Measurements from ENCODE around the gene IFITM10.

The IFITM10 gene

GRCh38 chr11:1750481-1750839 is at the start of gene IFITM10:
IFITM10 (minus strand) TSS chr11:1750595; CDS start chr11:1750442, 153 bp downstream.
- DNase-seq = no peak

- DNase-seq = no peak
These were observed 47.2 kb upstream of the IFITM10 start for GRCh38 chr11:1797391-1798125.

DNA sequence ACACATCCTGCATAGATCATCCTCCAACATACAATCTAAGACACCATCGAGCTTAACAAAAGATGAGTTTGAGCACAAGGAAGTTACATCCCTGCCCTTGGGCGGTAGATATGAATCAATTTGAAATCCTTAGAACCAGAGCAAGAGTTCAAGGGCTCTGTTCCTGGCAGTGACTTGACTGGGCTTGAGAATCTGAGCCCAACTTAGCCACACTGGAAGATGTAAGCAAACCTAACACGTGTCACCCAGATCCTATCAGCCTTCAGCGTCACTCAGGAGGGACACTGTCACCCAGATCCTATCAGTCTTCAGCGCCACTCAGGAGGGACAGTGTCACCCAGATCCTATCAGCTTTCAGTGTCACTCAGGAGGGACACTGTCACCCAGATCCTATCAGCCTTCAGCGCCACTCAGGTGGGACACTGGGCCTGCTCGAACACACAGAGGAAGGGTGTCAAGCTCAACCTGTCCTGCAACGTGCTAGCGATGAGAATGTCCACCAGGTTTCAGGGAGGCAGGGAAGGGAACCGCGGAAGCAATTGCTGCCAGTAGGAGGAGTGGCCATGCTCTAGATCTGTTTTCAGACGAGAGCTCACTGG is 46.1 kb upstream of the IFITM10 start:
- DNase-seq = no peak

GRCh38 chr11:1793081-1793480 is 42.7 kb upstream of the IFITM10 start:
- no peak for DNase-seq

- DNase-seq = no peak
These were observed 42.1 kb upstream of the IFITM10 start for GRCh38 chr11:1792461-1792860.

DNA sequence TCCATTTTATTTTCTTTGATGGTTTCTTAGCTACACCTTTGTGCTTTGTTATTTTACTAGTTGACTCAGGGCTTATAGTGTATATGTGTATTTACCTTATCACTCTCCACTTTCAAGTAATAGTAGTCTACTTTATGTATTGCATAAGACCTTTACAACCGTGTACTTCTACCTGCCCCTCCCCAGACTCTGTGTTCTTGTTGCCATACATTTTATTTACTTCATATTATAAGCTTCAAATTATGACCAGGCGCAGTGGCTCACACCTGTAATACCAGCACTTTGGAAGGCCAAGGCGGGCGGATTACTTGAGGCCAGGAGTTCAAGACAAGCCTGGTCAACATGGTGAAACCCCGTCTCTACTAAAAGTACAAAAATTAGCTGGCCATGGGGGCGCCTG is 41.5 kb upstream of the IFITM10 start:
- no peak for DNase-seq

- no peak for DNase-seq
These were observed 36.1 kb upstream of the IFITM10 start for GRCh38 chr11:1786466-1786865.

- no peak for DNase-seq
These were observed 35.5 kb upstream of the IFITM10 start for GRCh38 chr11:1785749-1786413.

DNA sequence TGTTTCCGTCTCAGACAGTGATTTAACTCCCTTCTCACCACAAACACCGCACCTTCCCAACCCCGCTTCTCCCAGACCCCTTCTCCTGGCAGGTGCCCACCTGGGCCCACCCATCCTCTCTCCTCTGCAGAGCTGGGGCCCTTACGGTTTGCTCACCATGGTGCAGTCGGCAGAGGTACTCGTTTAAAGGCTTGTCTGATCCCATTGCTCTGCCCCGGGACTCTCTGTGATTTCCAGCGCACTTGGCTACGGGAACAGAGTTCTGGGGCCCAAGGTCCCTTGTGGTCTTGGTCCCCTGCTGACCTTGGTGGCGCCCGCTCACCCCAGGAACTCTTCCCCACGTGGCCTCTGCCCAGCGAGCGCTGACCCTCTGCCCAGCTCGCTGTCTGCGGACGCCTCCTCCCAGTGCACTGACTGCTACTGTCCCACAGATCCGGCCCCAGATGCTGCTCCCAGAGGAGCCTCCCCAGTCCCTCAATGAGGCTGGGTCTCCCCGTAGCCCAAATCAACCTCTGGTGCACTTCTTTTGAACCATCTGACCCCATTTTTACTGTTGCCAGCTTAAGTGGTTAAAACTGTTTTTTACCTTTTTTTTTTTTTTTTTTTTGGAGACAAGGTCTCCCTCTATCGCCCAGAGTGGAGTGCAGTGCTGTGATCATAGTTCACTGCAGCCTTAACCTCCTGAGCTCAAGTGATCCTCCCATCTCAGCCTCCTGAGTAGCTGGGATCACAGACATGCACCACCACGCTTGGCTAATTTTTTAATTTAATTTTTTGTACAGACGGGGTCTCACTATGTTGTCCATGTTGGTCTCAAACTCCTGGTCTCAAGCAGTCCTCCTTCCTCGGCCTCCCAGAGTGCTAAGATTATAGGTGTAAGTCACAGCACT is 34.6 kb upstream of the IFITM10 start:
- DNase-seq = no peak

- no peak for DNase-seq
These were observed 33.5 kb upstream of the IFITM10 start for GRCh38 chr11:1783725-1784529.

GRCh38 chr11:1782831-1783724 is 32.7 kb upstream of the IFITM10 start:
- peak; percentile 60 to 78 for DNase-seq

GRCh38 chr11:1782031-1782590 is 31.7 kb upstream of the IFITM10 start:
- DNase-seq = peak; percentile 46 to 54

DNA sequence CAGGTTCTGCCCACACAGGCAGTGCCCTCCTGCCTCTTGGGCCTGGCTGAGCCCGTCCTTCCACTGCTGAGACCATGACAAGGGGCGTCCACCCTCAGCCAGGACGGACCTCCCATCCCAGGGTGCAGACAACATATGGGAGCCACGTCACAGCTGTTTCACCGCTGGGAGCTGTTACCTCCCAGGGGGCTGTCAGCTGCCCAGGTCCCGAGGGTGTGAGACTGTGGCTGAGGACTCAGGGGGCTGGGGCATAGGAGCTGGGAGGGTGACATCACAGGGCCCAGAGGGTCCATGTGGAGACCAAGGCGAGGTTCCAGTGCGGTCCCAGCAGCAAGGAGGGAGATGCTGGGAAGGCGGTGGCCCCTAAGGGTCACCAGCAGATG is 31.2 kb upstream of the IFITM10 start:
- DNase-seq = no peak

DNA sequence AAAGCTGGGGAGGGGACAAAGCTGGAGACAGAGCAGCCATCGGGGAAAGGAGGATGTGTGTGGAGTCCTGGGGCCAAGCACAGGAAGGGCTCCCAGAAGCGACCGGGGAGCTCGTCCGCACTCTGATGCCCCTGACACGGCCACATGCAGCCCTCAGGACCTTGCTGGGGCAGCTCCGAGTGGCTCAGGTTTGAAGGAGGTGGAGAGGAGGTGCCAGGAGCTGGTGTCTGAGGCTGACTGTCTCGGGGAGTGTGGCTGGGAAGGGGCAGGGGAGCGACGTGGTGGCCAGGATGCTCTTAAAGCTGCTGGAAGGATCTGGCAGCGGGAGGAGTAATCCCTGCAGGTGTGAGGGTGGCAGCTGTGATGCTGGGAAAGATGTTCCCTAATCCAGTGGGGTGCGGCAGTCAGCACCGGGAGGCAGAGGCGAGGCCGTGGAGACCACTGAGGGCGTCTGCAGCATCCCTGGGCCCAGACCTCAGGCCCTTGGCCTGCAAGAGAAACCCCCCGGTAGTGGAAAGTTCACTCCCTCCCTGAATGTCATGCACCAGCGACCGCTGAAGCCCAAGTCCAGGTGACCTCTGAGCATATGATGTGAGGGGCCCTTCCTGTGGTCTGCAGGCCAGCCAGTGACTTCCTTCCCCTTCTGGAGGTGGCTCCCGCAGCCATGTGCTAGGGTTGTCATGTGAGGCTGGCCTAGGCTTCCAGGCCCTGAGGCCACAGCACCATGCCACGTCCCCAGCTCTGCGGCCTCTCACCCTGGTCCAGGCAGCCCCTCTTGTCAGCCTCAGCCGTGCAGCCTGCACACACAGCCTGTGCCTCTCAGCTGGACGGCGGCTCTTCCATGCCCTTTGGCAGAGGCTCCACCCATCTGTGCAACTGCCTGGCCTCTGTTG is 30.6 kb upstream of the IFITM10 start:
- DNase-seq = peak; percentile 88 to 93

DNA sequence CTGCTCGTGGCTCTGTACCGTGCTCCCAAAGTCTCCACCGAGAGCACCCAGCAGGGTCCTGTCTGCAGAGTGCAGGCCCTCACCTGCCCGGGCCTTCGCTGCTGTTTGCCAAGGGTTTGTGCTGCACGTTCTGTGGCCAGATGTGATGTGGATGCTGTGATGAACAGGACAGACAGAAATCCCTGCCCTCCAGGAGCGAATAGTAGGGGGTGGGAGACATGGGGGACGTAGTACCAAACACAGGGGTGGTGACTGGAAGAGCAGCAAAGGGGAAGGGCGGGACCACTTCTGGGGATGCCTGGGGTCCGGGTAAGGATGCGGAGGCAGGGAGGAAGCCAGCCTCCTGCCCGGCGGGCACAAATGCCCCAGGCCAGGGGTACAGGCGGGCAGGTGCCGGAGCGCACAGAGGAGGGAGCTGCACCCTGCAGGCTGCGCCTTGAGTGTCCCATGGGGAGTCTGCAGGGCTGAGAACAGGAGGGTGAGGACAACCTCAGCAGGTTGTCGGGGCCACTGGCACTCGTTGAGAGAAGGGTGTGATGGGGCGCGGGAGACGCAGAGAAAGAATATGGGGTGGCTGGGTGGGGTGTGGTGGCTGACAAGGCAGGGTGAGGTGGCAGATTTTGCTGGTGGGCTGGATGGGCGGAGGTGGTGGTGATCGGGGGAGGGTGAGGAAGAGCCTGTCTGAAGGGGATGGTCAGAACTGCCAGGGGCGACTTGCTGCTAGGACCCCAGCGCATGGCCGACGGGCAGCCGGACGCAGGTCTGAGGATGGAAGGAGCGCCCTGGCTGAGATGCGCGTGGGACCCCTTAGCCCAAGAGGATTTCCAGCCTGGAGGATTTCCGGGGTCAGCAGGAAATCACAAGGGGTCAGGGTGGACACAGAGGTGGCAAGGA is 29.7 kb upstream of the IFITM10 start:
- no peak for DNase-seq

DNA sequence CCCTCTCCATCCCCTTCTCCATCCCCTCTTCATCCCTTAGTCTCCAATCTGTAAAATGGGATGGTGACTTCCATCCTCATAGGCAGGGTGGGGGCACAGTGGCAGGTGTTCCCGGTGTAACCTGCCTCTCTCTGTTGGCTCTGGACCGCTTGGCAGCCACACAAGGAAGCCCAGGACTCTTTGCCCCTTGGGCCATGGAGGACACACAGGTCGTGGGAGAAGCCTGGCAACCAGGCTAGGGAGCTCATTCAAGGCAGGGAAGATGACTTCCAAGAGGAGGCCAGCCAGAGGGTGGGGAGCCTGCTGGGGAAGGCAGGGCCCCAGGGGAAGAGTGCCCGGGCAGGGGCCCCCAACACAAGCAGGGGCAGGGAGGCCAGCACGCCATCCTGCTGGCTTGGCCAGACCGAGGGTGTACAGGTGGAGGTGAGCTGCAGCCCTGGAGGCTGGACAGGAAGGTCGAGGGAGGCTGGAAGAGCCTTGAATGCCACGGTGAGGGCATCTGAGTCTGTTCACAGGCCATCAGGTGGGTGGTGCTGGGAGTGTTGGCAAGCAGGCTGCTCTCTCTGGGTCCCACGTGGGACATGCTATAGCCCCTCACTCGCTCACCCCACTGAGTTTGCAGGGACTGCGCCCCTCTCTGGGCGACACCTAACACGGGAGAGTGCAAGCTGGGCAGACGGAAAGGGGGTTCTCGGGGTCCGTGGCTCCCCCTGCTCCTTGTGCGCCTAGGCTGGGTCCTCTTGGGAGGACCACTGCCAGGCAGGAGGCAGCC is 28.8 kb upstream of the IFITM10 start:
- DNase-seq = no peak

DNA sequence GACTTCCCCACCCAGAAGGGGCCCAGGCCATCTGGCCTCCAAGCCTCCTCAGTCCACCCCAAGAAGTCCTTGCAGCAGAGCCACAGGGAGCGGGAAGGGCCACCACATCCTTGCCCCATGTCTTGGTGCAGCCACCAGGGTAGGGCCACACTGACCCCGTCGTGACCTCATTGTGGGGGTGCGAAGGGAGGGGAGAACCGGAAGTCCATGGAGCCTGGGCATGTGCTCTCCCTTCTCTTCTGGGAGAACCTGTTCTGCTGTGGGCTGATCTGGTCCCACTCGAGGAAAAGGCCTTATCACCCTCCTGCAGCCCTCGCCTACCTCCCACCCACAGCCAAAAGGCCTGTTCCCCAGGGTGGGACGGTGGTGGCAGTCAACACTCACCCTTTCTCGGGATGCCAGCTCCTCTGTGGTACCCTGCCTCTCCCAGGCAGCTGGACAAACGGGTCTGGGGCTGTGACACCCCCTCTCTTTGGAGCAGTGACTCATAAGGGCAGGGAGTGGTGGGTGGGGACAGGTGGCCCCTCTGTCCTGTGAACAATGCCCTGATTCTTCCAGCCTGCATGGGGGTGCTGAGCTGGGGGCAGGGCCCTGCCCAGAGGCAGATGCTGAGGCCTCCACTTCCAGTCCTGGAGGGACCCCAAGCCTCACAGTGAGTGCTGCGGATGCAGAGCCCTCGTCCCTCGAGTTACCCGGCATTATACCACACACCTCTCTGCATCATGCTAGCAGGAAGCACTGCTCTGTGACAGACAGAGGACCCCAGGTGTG is 27.9 kb upstream of the IFITM10 start:
- DNase-seq = peak; percentile 22 to 42
